ENCODE data around the gene HOMER1. TPM values are rescaled to one million over a fixed set of nuclear protein-coding genes. Genes with fewer than 3 reads are reported as not detected.

HOMER1 gene
- total RNA-seq, 2 donors from 2014 or later: 42.4 to 43.3 TPM

- Mint-ChIP-seq H3K36me3 (ENCODE audit: low read depth) (peaks cover 39% of the 10 kb centered on the region), H3K4me1 (peaks cover 2% of the 10 kb centered on the region), H3K4me3 (no peak overlapping the region), H3K9me3 (peaks cover 16% of the 10 kb centered on the region), H3K27me3 (ENCODE audit: insufficient read depth) (no peaks in the 10 kb centered on the region), H3K27ac (no peak overlapping the region)
- DNase-seq: no peak
- H3K27ac ChIP-seq (ENCODE audit: low read depth, low read length): no peak overlapping the region
- no peaks in the 10 kb centered on the region for H3K4me1 ChIP-seq (ENCODE audit: control insufficient read depth, insufficient read depth, low read length)
- H3K36me3 ChIP-seq (ENCODE audit: control insufficient read depth, insufficient read depth, low read length): peaks cover 6% of the 10 kb centered on the region
- no peaks in the 10 kb centered on the region for H3K27me3 ChIP-seq (ENCODE audit: control insufficient read depth, insufficient read depth, low read length, poor library complexity, severe bottlenecking)
- TF ChIP-seq CTCF (conservative IDR thresholded peaks at IDR 0.05): no peak
- no peak overlapping the region for H3K9ac ChIP-seq (ENCODE audit: extremely low read depth, low read length, poor library complexity, severe bottlenecking)
- H3K9me3 ChIP-seq (ENCODE audit: control insufficient read depth, low read length): peaks cover 17% of the 10 kb centered on the region
- H3K4me3 ChIP-seq (ENCODE audit: low read length): no peak overlapping the region
Observed at GRCh38 chr5:79413112-79413511, 100.8 kb downstream of the HOMER1 start.

- Histone ChIP-seq H3K27me3 (ENCODE audit: control insufficient read depth, insufficient read depth, low read length, poor library complexity, severe bottlenecking) (no peaks in the 10 kb centered on the region), H3K9ac (ENCODE audit: extremely low read depth, low read length, poor library complexity, severe bottlenecking) (no peak overlapping the region), H3K27ac (ENCODE audit: low read depth, low read length) (no peak overlapping the region), H3K9me3 (ENCODE audit: control insufficient read depth, low read length) (peaks cover 22% of the 10 kb centered on the region), H3K4me1 (ENCODE audit: control insufficient read depth, insufficient read depth, low read length) (no peaks in the 10 kb centered on the region), H3K4me3 (ENCODE audit: low read length) (no peak overlapping the region), H3K36me3 (ENCODE audit: control insufficient read depth, insufficient read depth, low read length) (peaks cover 11% of the 10 kb centered on the region)
- Mint-ChIP-seq H3K9me3 (peaks cover 19% of the 10 kb centered on the region), H3K4me1 (no peaks in the 10 kb centered on the region), H3K27me3 (ENCODE audit: insufficient read depth) (no peaks in the 10 kb centered on the region), H3K4me3 (no peak overlapping the region), H3K27ac (no peak overlapping the region), H3K36me3 (ENCODE audit: low read depth) (peaks cover 57% of the 10 kb centered on the region)
- no peak for TF ChIP-seq CTCF (conservative IDR thresholded peaks at IDR 0.05)
- DNase-seq: no peak
Observed at GRCh38 chr5:79408028-79408427, 105.9 kb downstream of the HOMER1 start.

GRCh38 chr5:79407591-79407990 is 106.3 kb downstream of the HOMER1 start:
- Histone ChIP-seq H3K4me3 (ENCODE audit: low read length) (no peak overlapping the region), H3K9ac (ENCODE audit: extremely low read depth, low read length, poor library complexity, severe bottlenecking) (no peak overlapping the region), H3K36me3 (ENCODE audit: control insufficient read depth, insufficient read depth, low read length) (peaks cover 11% of the 10 kb centered on the region), H3K27ac (ENCODE audit: low read depth, low read length) (no peak overlapping the region), H3K4me1 (ENCODE audit: control insufficient read depth, insufficient read depth, low read length) (no peaks in the 10 kb centered on the region), H3K27me3 (ENCODE audit: control insufficient read depth, insufficient read depth, low read length, poor library complexity, severe bottlenecking) (no peaks in the 10 kb centered on the region), H3K9me3 (ENCODE audit: control insufficient read depth, low read length) (peaks cover 22% of the 10 kb centered on the region)
- 97 to 100% methylated on average over 1 of the region's 1 CpG for WGBS, 2 experiments (ENCODE audit: insufficient coverage in 1 of 2, insufficient read length in 1 of 2)
- H3K4me1 Mint-ChIP-seq: no peaks in the 10 kb centered on the region
- no peak for DNase-seq
- no peak overlapping the region for H3K4me3 Mint-ChIP-seq
- peaks cover 19% of the 10 kb centered on the region for H3K9me3 Mint-ChIP-seq
- peaks cover 56% of the 10 kb centered on the region for H3K36me3 Mint-ChIP-seq (ENCODE audit: low read depth)
- no peaks in the 10 kb centered on the region for H3K27me3 Mint-ChIP-seq (ENCODE audit: insufficient read depth)
- no peak for TF ChIP-seq CTCF (conservative IDR thresholded peaks at IDR 0.05)
- no peak overlapping the region for H3K27ac Mint-ChIP-seq
